HL-60 (cell line): ENCODE measurements around the gene ZNF440.
A peak's percentile ranks its signal among the peaks of the same experiment; 100 is the strongest.

Experiments used
- DNase-seq, 2 experiments: peaks; one replicate each; pipeline ENCODE4 v3.0.0-alpha.2; 2010 to 2020; ENCODE audit warnings: low read depth in 1 of 2, low spot score in 1 of 2
- H3K27ac ChIP-seq: fragments of 250-450 bp; sonication (Bioruptor Pico); replicated peaks from 2 replicates; pipeline ENCODE4 v1.5.1; 2020; ENCODE audit warnings: mild to moderate bottlenecking, moderate library complexity
- H3K27me3 ChIP-seq: fragments of 250-450 bp; sonication (Bioruptor Pico); 2 replicates; pipeline ENCODE4 v1.5.1; 2021; ENCODE audit warnings: mild to moderate bottlenecking, moderate library complexity; ENCODE audit not compliant: insufficient read depth, poor library complexity, severe bottlenecking
- H3K4me3 ChIP-seq: replicated peaks from 2 replicates; pipeline ENCODE4 v1.5.1; 2011; ENCODE audit warnings: mild to moderate bottlenecking, control low read depth, low read length; ENCODE audit not compliant: insufficient read depth
- GABPA ChIP-seq: IDR thresholded peaks from 2 replicates; pipeline ENCODE4 v1.6.1; 2012; ENCODE audit warnings: low read depth
- POLR2AphosphoS5 ChIP-seq: IDR thresholded peaks from 2 replicates; pipeline ENCODE4 v1.6.1; 2012; ENCODE audit warnings: low read depth
- REST ChIP-seq: IDR thresholded peaks from 2 replicates; pipeline ENCODE4 v1.6.1; 2012; ENCODE audit warnings: low read depth; ENCODE audit not compliant: insufficient replicate concordance
- SPI1 ChIP-seq: IDR thresholded peaks from 2 replicates; pipeline ENCODE4 v1.6.1; 2012; ENCODE audit warnings: low read depth, mild to moderate bottlenecking, borderline replicate concordance
- long read RNA-seq: library from polyadenylated mRNA; unstranded; transcript quantifications from one replicate; pipeline ENCODE4 v2.0.0, GENCODE V29; 2020
- TF ChIP-seq, protein P1 (sequence below): IDR thresholded peaks from one replicate; pipeline ENCODE4 v1.5.1; 2011; ENCODE audit warnings: low read length, control low read depth, inconsistent platforms; ENCODE audit not compliant: insufficient read depth

The ZNF440 gene
- long read RNA-seq, full-length matches to known transcripts, result 14 of 17 reads
- long read RNA-seq, partial matches to known transcripts, result 0 of 17 reads
- long read RNA-seq, other reads (novel, unspliced or antisense), result 3 of 17 reads

DNA sequence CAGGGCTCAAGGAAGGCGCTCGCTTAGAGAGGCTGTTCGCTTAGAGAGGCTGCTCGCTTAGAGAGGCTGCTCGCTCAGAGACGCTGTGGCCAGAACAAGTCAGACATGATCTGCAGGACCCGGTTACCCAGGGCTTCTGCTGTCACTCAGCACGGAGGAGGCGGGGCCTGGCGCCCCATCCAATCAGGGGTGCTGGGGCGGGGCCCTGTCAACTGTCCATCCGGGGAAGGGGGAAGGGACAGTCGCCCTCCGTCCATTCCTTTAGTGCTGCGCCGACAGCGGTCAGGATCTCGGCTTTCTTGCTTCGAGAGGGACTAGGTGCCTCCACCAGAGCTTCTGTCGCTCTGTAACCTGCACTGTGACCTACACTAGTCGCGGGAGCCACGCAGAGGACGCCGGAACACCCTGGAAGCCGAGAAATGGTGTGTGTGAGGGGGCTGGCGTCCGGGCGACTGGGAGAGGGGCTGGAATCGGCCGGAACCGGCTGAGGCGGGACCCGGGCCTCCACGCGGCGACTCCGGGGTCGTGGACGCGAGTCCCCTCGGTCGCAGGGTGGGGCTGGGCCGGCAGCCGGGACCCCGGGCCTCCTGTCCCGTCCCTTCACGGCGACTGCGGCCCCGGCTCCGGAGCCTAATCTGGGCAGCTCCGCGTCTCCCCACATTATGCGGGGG, at the start of gene ZNF440:
TSS of gene ZNF440 (plus strand) at position 245 of the 671 bp plus-strand sequence. CDS start at position 420, 175 bp downstream.
- Histone ChIP-seq H3K27me3 (no peaks in the 10 kb centered on the region), H3K27ac (peak within 1 kb of the TSS; percentile 91), H3K4me3 (peak within 1 kb of the TSS; percentile 60)
- TF ChIP-seq SPI1 (no peak), GABPA (no peak), POLR2AphosphoS5 (peak; percentile 83), REST (peak; percentile 67)
- TF ChIP-seq, protein P1, sequence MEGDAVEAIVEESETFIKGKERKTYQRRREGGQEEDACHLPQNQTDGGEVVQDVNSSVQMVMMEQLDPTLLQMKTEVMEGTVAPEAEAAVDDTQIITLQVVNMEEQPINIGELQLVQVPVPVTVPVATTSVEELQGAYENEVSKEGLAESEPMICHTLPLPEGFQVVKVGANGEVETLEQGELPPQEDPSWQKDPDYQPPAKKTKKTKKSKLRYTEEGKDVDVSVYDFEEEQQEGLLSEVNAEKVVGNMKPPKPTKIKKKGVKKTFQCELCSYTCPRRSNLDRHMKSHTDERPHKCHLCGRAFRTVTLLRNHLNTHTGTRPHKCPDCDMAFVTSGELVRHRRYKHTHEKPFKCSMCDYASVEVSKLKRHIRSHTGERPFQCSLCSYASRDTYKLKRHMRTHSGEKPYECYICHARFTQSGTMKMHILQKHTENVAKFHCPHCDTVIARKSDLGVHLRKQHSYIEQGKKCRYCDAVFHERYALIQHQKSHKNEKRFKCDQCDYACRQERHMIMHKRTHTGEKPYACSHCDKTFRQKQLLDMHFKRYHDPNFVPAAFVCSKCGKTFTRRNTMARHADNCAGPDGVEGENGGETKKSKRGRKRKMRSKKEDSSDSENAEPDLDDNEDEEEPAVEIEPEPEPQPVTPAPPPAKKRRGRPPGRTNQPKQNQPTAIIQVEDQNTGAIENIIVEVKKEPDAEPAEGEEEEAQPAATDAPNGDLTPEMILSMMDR, result no peak
- DNase-seq, result peak; percentile 59 to 95

DNA sequence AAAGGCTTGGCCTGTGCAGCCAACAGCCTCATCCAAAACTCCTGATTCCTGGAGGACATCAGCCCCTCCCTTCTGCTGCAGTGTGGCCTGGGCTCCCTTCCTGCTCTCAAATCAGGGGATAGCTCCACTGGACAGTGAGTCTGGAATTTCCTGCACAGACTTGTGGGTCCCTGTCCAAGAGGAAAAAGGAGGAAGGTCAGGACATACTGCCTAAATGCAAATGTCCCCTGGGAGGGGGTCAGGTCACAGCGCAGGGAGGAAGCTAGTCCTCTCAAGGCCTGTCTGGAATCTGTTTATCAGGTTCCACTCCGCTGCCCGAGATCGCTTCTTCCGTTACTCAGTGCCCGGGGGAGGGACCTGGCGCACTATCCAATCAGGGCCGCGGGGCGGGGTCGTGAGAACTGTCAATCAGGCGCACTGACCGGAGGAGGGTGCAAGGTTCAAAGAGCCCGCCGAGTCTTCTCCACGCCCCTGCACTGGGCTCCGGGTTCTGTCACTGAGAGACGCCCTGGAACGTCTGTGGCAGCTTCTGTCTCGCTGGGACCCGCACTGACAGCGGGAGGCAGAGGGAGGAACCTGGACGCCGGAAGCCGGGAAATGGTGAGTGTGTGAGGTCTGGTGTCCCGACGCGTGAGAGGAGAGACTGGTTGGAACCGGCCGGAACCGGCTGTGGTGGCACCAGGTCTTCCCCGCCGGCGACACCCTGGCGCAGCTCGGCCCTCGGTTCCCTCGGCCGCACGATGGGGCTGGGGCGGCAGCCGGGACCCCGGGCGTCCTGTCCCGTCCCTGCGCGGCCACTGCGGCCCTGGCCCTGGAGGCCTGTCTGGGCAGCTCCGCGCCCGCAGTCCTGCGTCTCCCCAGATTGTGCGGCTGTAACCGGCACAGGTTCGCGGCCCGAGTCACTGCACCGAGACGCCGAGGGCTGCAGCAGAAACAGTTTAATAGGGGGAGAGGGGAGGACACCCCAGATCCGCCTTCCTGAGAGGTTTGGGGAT, 47.2 kb upstream of the ZNF440 start, which contains the start of gene ZNF441:
TSS of gene ZNF441 (plus strand) at position 404 of the 995 bp plus-strand sequence. CDS start at position 598, 194 bp downstream.
- TF ChIP-seq POLR2AphosphoS5, result peak; percentile 39; the same call in 1 of the 2 replicates
- TF ChIP-seq, protein P1, result no peak
- TF ChIP-seq REST, result no peak
- peak; percentile 55 for TF ChIP-seq GABPA
- peak; percentile 15; the same call in 1 of the 2 replicates for TF ChIP-seq SPI1
- DNase-seq, result peak in 1 of 2 experiments; percentile 96
- Histone ChIP-seq H3K27ac (peak within 1 kb of the TSS; percentile 78), H3K27me3 (no peaks in the 10 kb centered on the region), H3K4me3 (no peak within 1 kb of the TSS)

DNA sequence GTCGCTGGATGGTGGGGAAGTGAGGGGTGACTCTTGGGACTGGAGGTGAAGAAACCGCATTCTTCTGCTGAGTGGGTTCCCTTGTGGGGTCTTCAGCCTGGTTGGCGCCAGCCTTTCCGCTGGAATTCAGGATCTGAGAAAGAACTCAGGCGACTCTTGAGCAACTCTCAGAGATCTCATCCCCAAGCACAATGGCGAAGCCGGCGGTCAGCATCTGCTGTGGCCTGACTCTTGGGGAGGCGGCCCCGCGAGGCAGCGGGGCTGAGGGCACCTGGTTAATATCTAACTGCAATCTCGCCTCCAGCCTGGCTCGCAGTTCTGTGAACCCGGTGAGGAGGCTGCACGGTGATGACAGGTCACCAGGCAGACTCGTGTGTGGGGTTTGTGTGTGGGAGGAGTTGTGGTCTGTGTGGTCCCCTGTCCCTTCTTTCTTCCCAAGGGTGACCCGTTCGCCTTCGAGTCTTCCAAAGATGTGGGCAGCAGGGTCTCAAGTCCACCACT, 46.4 kb upstream of the ZNF440 start:
- Histone ChIP-seq H3K27ac (peak overlapping the region; percentile 78), H3K27me3 (no peaks in the 10 kb centered on the region), H3K4me3 (no peak overlapping the region)
- TF ChIP-seq POLR2AphosphoS5, result no peak
- no peak for TF ChIP-seq GABPA
- no peak for TF ChIP-seq REST
- TF ChIP-seq, protein P1, result no peak
- TF ChIP-seq SPI1, result no peak
- DNase-seq, result peak in 1 of 2 experiments; percentile 22
